HG02571 (cell line): ENCODE measurements around the gene GID4.
A peak's percentile ranks its signal among the peaks of the same experiment; 100 is the strongest.

Experiments
- ATAC-seq: cut with Tn5 transposase; IDR thresholded peaks from one replicate; pipeline ENCODE4 v1.9.1; 2021; ENCODE audit warnings: mild to moderate bottlenecking, moderate library complexity; ENCODE audit not compliant: unreplicated experiment

GID4 gene

GRCh38 chr17:18042983-18043382, 3.8 kb downstream of the GID4 start:
- no peak for ATAC-seq

- no peak for ATAC-seq
Observed at GRCh38 chr17:18043491-18043890, 4.3 kb downstream of the GID4 start.

GRCh38 chr17:18044609-18045008, 5.4 kb downstream of the GID4 start:
- ATAC-seq = no peak

GRCh38 chr17:18045691-18046350, 6.6 kb downstream of the GID4 start:
- no peak for ATAC-seq

- ATAC-seq = no peak
Observed at GRCh38 chr17:18055597-18055996, 16.4 kb downstream of the GID4 start.

- ATAC-seq = no peak
Observed at GRCh38 chr17:18056214-18056613, 17.0 kb downstream of the GID4 start.

GRCh38 chr17:18059283-18059682, 20.1 kb downstream of the GID4 start:
- no peak for ATAC-seq

GRCh38 chr17:18064053-18064452, 24.8 kb downstream of the GID4 start:
- ATAC-seq = no peak

GRCh38 chr17:18065546-18065945, 26.3 kb downstream of the GID4 start:
- ATAC-seq = no peak

GRCh38 chr17:18066866-18067265, 27.7 kb downstream of the GID4 start:
- no peak for ATAC-seq

GRCh38 chr17:18069101-18069500, 29.9 kb downstream of the GID4 start:
- ATAC-seq = no peak

- ATAC-seq = no peak
Observed at GRCh38 chr17:18070861-18071340, 31.7 kb downstream of the GID4 start.

- no peak for ATAC-seq
Observed at GRCh38 chr17:18071751-18072150, 32.5 kb downstream of the GID4 start.

- ATAC-seq = no peak
Observed at GRCh38 chr17:18074566-18075272, 35.5 kb downstream of the GID4 start.

- ATAC-seq = no peak
Observed at GRCh38 chr17:18076936-18077335, 37.7 kb downstream of the GID4 start.

- no peak for ATAC-seq
Observed at GRCh38 chr17:18079543-18079942, 40.3 kb downstream of the GID4 start.

- no peak for ATAC-seq
Observed at GRCh38 chr17:18084256-18084655, 45.0 kb downstream of the GID4 start.

- peak; percentile 68 for ATAC-seq
Observed at GRCh38 chr17:18087610-18088491, 48.6 kb downstream of the GID4 start, which contains the start of gene DRG2. DRG2 (plus strand) TSS chr17:18087948; CDS start chr17:18088024, 76 bp downstream.

GRCh38 chr17:18089613-18090012, 50.4 kb downstream of the GID4 start:
- ATAC-seq = no peak

GRCh38 chr17:18093616-18094408, 54.6 kb downstream of the GID4 start:
- ATAC-seq = no peak

- no peak for ATAC-seq
Observed at GRCh38 chr17:18094409-18094807, 55.2 kb downstream of the GID4 start.
